Endometrial microvascular endothelial cells (primary cell): Measurements from ENCODE around the gene TRPM3. TPM values are rescaled to one million over a fixed set of nuclear protein-coding genes. Genes with fewer than 3 reads are reported as not detected.

Source experiments
- in situ Hi-C: cut with HindIII; loops from 2 replicates; pipeline ENCODE4 v1.10.0; 2017; ENCODE audit warnings: low sequenced_read_pairs, low pct_unique_long_range_greater_than_20kb; ENCODE audit errors: inconsistent ontology term
- total RNA-seq: library from RNA; depleted of rRNA; stranded (reverse); fragments of >200 nt; gene quantifications from one replicate; pipeline ENCODE4 v1.2.3, GENCODE V29; 2015; ENCODE audit errors: inconsistent ontology term

The TRPM3 gene
- total RNA-seq, 1 donor from 2014 or later = under 0.01 TPM

DNA sequence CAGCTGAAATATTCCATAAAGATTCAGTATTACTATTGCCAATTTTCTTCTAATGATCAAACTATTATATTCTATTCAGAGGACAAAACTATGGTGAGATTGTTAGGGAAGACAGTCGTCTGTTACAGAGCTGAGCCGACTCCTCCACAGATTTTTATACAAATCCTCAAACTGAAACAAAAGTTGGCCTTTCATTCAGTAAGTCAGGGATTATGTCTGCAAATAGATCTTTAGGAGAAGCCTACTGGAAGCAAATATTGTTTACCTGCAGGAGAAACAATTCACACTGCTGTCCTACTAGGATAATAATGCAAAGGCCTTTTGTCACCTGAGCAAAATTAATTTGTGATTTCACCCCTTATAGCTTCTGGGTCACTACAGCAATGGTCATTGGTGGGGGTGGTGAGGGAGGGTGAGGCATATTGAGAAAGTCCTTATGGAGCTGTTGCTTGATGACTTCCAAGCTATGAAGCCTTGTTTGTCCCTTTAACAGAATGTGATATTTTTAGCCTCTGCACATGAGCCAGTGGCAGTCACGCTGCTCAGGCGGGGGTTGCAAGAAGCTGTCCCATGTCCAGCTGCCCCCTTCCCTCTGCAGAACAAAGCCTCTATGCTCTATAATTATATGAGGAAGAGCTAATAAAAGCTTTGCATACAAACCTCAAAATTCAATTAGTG is 506.5 kb downstream of the TRPM3 start:
- in situ Hi-C loops = no loop called here

DNA sequence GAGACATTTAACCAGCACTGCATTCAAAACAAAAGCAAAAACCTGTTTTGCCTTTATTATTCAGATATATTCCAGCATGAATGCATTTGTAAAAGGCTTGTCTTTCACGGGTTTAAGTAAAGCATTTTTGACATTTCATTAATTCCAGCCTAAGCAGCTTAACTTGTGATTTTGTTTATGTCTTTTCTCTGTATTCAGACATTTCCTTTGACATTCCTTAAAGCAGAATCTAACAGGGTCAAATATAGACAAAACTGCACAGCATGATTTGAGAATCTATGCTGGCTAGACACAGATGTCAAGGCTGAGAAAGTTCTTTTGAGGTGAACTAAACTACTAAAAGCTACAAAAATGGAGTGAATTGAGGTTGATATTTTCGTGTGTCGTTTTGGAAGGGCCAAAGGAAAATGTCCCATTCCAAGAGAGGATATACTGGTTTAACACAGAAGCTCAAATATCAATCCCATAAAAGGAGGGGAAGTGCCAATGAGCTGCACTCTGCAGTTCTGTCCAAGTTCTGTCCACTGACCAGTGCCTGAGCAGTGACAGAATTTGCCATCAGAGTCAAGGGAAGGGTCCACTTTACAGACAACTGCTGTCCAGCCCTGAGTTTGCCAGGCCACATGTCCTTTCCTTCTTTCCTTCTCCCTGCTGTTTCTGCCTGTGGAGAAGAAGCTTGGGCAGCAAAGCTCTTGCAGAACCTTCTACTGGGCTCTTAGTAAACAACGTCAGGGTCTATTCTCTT is 508.2 kb downstream of the TRPM3 start:
- in situ Hi-C loops = no loop called here

DNA sequence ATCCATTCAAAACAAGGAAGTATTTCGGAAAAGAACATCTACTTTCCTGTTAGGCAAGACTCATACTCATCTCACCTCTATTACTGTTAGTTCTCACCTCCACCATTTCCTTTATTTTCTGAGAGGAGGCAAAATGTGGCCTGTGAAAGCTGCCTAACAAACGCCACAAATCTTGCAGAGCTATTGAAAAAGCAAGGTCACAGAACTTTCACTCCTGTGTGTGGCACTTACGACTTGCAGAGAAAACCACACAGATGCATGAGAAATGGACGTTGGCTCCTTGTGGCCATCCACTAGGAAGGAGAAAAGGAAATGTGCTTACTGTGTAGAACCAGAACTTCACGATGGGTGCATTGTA is 511.2 kb downstream of the TRPM3 start:
- in situ Hi-C loops = no loop called here

DNA sequence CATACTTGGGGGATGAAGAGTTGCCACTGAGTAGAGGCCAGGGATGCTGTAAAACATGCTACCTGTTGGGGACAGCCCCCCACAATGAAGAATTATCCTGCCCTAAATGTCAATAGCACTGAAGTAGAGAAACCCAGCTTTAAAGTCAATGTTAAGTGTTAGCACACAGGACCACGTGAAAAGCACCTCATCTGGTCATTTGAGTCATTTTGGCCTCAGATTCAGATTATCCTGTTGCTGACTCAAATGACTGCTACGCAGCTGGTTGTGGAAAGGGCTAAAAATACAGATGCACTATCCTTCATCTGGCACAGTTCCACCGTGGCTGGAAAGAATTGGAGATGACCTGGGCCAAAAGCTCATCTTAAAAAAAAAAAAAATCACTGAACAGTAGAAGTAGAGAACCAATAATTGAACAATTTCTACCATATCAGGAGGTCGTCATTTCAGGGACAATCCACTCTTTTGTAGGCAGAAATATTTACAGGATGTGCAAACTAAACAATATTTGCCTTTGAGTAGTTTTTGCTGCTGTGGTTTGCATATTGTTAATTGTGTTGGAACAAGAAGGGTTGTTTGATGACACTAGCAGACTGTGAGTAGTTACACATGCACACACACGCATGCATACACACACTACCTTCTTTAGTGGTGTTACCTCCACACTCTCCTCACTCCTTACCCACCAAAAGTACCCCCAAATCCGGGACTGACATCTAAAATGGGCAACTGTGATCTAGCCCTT is 511.7 kb downstream of the TRPM3 start:
- in situ Hi-C loops = no loop called here

DNA sequence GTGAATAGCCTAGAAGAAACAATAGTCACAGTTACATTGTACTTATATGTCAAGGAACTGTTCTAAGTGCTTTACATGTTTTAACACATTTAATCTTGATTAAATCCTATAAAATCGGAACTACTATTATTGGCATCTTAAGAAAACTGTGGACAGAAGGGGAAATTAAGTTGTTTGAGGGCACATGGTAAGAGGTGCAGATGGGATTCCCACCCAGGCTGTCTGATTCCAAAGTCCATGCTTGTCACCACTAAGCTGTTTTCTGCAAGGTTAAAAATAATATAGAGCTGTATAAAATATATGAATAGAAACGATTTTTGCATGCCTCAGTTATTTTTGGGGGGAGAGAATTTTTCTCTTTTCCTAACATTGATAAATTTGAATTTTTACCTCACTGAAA is 512.4 kb downstream of the TRPM3 start:
- in situ Hi-C loops = no loop called here

DNA sequence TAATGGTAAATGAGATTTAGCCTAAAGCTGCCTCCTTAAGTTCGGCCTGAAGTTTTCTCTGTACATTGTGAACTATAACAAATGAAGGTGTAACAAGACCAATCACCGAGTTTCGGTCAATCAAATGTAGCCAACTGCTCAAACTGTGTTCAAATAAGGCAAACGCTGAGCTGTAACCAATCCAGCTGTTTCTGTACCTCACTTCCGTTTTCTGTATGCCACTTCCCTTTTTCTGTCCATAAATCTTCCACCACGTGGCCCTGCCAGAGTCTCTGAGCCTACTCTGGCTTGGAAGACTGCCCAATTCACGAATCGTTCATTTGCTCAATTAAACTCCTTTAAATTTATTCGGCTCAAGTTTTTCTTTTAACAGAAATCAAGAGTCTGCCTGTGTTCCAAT is 513.5 kb downstream of the TRPM3 start:
- in situ Hi-C loops = no loop called here

DNA sequence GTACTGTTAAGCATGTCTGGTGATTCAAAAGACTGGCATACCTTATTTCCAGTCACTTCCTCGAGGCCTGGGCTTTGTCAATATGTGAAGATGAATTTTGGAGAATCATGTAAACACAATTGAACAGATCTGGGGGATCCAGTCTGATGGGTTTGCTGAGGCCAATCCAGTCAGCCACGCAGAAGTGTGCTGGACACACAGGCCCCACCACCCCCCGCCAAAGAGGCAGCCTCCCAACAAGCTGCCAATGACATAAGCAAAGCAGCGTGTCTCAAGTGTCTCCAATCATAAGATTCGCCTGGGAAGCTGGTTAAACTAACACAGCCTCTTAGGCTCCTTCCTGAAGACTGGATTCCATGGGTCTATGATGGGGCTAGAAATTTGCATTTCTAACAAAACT is 514.1 kb downstream of the TRPM3 start:
- in situ Hi-C loops = no loop called here

DNA sequence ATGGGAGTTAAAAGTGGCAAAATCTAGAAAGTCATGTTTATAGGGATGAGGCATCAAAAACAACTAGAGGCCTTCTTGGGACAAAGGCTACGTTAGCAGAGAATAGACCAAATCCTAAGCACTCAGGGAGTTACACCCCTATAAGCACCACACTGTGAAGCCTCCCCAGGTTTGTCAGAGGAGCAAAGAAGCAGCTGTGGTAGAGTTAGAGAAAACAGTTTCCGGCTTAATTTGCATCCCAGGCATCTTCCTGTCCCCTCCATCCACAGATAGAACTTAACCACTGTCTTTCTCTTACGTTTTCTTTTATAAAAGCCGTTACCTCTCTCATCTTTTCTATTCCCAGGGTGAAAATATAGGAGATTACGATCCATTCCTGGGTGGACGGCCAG is 518.4 kb downstream of the TRPM3 start:
- in situ Hi-C loops = no loop called here

DNA sequence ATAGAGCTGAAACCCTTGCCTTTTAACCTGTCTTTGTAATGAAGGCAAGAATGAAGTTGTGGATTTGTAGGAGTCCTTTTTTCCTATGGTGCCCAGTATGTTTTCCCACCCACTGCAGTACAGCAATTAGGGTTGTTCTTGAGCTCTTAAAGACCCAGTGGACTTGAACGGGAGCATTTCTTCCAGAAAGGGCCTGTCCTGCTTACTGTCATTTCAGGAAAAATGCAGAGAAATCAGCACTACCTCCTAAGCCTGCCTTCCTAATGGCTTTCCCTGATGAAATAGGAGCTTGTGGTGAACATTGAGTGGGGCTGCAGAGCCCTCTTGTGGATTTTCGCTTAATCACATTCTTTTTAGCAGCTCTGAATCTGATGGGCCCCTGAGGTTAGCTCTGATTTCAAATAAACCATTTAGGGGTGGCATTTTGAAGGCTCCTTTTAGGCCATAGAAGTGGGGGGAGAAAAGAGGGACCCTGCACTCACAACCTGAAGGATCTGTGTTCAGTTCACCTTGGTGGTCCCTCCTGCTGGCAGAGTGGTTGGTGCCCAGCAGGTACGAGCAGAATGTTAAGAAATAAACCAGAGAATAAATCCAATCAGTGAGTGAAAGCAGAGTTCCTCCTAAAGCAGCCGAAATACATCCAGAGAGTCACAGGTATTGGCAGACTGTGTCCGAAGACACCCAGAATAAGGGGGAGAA is 519.0 kb downstream of the TRPM3 start:
- in situ Hi-C loops = no loop called here

DNA sequence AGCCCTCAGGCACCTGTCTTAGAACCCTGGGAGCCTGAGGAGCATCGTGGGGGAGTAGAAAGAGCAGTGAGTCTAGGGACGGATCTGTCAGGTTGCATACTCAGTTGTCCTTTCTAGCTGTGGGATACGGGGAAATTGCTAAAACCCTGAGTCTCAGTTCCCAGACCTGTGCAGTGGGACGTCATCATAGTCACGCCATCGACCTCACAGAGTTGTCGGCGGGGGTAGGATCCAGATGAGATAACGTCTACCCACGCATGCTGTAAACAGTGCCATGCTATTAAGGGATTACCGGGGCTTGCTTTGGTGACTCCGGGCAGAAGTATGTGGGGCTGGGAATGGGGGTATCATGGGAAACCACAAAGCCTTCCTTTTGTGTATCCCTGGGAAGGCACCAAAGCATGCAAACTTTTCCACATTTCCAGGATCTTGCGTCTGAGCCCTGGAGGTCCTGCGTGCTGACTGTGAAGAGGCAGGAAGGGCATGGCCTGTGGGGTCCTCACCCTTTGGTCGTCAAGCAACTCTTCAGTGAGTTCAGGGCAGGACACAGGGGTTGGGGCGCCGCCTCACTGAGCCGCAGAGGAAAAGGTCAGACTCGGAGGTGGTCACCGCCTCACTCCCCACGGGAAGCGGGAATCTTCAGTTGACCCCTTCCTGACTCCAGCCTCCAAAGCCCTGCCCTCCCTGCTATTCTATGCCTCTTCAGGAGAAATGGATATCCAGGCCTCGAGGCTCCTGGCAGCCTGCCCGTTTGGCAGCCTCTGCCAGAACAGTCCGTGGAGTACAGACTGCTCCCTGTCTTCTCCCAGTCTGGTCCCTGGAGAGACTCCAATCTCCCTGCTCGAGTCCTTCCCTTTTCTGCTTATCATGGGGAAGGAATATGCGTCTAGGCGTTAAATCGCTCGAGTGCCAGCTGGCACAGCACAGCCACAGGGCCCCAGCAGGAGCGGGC is 520.1 kb downstream of the TRPM3 start:
- in situ Hi-C loops = no loop called here

DNA sequence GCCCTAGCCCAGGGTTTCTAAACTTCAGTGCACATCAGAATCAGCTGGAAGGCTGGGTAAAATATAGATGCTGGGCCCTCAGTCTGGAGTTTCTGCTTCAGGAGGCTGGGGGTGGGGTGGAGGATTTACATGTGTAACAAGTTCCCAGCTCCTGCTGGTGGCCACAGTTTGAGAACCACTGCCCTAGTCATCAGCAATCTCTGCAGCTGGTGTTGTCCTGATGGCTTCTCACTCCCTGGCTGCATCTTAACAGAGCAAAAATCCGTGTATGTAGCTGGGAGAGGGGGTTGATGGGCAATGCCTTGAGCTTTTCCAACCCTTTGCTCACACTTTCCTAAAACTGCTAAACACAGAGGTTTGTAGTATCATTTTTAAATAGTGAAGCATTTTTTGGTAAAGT is 520.9 kb downstream of the TRPM3 start:
- in situ Hi-C loops = no loop called here

DNA sequence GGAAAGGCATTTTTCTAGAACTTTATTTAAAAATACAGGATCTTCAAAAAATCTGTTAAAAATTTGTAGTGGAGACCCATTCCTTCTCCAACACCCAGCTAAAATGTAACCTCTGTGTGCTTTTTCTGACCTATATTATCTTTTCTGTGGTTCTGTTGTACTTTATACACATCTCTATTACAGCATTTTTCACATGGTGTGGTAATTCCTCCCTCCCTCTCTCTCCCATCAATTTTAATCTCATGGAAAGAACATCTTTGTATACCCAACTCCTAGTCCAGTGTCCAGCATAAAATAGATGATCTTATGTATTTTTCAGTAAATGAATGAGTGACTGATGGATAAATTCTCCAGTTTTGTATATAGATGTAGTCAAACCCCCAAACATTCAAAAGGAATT is 523.5 kb downstream of the TRPM3 start:
- in situ Hi-C loops = loop anchor here (10.0 kb wide), 1 partner anchor 193 kb away; no protein-coding TSS in a partner anchor

DNA sequence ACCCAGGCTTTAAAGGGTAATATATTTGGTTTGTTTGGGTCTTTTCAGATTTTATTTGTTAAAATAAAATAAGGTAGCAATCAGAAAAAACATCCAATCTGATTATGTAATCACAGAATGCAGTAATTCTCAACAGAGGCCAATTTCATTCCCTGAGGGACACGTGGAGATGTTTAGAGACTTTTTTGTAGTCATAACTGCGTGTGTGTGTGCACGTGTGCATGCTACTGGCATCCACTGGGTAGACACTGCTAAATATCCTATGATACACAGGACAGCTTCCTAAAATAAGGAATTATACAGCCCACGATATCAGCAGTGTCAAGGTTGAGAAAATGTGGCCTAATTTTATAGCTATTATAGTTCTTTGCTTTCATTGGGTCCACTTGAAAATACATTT is 526.2 kb downstream of the TRPM3 start:
- in situ Hi-C loops = loop anchor here (10.0 kb wide), 1 partner anchor 190 kb away; no protein-coding TSS in a partner anchor

DNA sequence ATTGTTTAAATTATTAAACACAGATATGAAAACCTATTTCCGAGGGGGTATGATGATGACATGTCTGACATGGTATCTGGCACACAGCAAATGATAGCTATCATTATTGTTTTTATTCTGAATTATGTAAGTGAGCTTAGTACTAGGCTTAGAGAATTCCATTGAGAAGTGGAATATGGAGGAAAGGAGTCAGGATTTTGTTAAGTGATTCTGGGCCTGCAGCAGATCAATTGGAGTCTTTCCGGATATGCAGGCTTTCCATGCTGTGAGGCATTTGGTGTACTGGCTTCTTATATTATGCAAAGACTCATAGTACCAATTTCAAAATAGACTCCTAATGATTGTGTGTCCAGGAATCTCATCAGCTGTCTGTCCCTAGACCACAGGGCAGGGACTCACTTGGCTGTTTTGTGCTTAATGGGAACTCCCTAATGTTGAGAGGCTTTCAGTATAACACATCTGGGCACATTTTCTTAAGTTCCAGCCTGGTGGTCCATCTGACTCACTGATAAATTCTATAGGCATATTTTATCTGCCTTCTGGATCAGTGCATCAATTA is 527.0 kb downstream of the TRPM3 start:
- in situ Hi-C loops = loop anchor here (10.0 kb wide), 1 partner anchor 190 kb away; no protein-coding TSS in a partner anchor

DNA sequence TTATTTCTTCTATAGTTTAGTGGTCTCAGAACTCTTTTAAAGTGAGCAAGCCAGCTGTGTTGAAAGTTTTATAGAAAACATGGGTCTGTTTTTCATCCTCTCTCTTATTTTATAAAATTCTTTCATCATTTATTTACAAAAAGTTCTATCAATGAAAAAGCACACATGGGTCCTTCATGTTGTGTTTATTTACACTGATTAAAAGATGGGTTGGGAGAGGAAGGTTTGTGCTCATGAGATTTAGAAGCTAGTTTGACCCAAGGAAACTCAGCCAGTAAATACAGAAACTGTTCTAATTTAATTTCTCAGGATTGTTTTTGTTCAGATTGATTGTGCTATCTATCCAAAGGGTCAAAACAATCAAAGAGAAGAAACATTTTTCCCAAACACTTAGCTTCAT is 528.2 kb downstream of the TRPM3 start:
- in situ Hi-C loops = loop anchor here (10.0 kb wide), 1 partner anchor 188 kb away; no protein-coding TSS in a partner anchor

DNA sequence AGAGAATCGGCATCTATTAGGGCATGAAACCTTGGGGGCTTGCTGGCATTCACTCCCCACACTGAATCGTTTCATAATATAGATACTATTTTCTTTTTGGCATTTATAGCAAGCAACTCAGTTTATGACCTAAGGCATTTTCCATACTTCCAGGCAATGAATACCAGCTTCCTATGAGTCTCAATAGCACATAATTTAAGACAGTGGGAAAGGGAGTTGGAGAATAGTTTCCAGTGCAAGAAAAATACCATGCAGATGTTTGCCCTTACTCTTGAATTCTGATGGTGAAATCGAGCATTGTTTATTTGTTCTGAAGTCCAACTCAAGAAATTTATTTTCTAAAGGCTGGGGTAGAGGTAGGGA is 531.1 kb downstream of the TRPM3 start:
- in situ Hi-C loops = loop anchor here (10.0 kb wide), 1 partner anchor 185 kb away; no protein-coding TSS in a partner anchor

DNA sequence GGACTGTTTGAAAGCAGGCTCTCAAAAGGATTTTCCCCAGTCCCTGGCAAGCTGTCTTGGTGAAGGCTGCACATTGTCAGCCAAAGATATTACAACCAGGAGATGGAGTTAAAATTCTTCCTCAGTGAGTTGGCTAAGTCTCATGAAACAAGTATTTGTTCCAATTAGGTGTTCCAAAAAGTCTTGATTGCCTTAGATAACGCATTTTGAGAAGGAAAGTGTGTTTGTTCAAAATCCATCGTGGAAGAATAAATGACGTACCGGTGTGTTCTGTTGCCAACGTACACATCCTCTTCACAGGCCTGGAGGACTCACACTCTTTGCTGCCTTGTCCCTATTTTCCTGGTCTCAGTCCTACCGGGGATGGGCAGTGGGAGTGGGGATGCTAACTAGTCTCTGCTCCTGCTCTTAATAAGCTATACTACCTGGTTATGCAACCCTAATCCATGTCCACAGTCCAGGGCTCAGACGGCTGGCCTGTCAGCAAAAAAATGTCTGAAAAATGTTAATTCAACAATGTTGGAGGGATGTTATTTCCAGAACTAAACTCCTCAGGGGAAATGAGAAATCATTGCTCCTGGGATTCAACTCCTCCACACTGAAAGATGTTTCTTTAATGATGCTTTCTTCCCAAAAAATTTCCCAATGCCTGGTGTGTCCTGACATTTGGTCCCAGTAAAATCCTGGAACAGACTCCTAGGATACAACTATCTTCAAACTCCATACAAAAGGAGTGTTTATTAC is 531.7 kb downstream of the TRPM3 start:
- in situ Hi-C loops = loop anchor here (10.0 kb wide), 1 partner anchor 185 kb away; no protein-coding TSS in a partner anchor
